Measurements from ENCODE around the gene LYPD3.
A peak's percentile ranks its signal among the peaks of the same experiment; 100 is the strongest.
"Not testable (repeated sequence)": the region's sequence is repeated elsewhere in the genome, so short reads cannot be mapped to it uniquely, and the experiment has no call there.

Gene LYPD3

GRCh38 chr19:43465468-43466120 lies at the start of gene LYPD3:
LYPD3 (minus strand) TSS chr19:43465608; CDS start chr19:43465571, 37 bp downstream.
- no peak for DNase-seq

GRCh38 chr19:43512399-43512798 lies 47.0 kb upstream of the LYPD3 start:
- not testable (repeated sequence) for DNase-seq

GRCh38 chr19:43511324-43511723 lies 45.9 kb upstream of the LYPD3 start:
- no peak for DNase-seq

GRCh38 chr19:43510713-43511112 lies 45.3 kb upstream of the LYPD3 start:
- no peak for DNase-seq

DNA sequence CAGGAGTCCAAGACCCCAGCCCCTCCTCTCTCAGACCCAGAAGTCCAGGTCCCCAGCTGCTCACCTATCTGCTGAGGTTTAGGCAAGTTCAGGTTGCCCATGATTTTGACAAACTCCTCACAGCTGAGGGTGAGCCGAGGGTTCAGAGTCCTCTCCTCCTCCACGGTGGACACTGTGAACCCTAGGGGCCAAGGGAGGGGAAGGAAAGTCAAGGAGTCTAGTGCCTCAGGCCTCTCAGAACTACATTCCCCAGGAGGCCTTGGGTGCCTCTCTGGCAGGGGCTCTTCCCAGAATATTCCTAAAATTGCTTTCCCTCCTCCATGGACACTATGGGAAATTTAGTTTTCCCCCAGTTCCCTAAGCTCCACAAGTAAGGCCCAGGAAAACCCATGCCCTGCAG lies 42.5 kb upstream of the LYPD3 start:
- DNase-seq: no peak

- DNase-seq: no peak
These were observed 41.2 kb upstream of the LYPD3 start for GRCh38 chr19:43506629-43507028.

DNA sequence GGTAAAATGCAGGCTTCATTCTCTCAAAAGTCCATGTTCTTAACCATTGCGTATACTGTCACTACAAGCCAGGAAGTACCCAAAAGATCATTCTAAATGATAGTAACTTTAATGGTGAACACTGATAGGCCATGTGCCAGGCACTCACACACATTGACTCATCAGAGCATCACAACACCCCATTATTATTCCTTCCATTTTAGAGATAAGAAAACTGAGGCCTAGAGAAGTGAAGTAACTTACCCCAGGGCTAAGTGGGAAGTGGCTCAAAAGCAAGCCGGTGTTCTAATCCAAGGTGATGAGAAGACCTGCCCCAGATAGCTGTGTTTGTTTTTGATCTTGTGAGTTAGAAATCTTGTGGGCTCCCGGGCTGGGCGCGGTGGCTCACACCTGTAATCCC lies 40.5 kb upstream of the LYPD3 start:
- DNase-seq: no peak

DNA sequence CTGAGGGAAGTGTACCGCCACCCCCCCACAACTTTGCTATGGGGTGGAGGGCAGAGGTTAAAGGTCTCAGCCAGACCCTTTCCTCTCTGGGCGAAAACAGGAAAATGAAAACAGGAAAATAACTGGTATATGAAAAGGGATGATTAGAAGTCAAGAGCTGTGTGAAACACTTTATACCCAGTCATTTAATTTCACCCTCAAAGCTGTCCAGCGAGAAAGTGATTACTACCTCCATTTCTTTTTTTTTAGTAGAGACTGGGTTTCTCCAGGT lies 39.7 kb upstream of the LYPD3 start:
- DNase-seq: no peak

GRCh38 chr19:43504426-43505185 lies 39.2 kb upstream of the LYPD3 start, which contains the start of gene PHLDB3:
PHLDB3 (minus strand) TSS chr19:43504746; CDS start chr19:43504118, 628 bp downstream.
- DNase-seq: peak; percentile 36

DNA sequence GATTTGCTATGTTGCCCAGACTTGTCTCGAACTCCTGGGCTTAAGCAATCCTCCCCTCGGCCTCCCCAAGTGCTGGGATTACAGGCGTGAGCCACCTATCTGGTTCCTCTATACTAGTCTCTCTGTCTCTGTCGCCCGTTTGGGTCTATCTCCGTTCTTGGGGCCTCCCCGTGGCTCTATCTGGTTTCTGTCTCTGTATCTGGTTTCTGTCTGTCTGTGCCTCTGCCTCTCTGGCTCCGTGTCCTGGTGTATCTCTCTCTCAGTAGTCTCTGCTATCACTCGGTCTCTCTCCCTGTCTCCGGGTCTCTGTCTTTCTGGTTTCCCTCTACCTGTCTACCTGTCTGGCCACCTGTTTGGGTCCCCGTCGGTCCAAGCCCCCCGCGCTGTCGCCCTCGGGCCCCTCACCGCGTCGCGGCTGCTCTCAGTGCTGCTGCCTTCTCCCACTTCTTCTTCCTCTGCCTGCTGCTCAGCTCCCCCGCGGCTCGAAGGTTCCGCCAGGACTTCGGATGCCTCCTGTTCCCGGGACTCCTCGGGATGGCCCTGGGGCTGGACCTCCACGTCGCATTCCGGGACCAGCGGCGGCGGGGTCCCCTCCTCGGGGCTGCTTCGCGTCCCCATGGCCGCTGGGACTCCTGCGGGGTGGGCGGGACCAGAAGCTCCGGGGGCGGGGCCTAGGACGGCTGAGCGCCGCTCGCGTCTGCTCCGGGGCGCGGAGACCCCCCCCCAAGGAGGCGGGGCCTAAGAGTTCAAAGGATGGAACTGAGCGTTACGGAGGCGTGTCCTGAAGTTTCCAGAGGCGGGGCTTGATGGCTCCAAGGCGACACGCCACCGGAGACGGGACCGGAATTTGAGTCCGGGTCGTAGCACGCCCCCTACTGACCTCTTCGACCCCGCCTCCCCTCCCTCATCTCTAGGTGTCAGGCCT lies 38.4 kb upstream of the LYPD3 start:
- peak; percentile 88 for DNase-seq

GRCh38 chr19:43502419-43502976 lies 37.1 kb upstream of the LYPD3 start:
- no peak for DNase-seq

GRCh38 chr19:43501661-43502418 lies 36.4 kb upstream of the LYPD3 start:
- no peak for DNase-seq

- DNase-seq: no peak
These were observed 33.6 kb upstream of the LYPD3 start for GRCh38 chr19:43499042-43499441.

DNA sequence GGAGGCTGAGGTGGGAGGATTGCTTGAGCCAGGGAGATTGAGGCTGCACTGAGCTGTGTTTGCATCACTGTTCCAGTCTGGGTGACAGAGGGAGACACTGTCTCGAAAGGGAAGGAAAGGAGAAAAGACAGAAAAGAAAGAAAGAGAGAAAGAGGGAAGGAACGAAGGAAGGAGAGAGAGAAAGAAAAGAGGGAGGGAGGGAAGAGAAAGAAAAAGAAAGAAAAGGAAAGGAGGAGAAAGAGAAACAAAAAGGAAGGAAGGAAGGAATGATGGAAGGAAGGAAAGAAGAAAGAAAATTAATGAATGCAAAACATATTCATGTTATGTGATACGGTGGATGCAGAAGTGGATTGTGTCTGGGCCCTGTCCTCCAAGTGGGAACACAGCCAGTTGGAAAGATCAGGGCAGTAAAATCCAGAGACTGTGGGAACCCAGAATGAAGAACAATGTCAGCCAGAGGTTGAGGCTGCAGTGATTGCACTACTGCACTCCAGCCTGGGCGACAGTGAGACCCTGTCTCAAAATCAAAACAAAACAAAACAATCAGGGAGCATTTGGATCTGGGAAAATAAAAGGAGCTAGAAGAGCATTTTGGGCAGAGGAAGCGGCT lies 32.9 kb upstream of the LYPD3 start:
- DNase-seq: no peak

- no peak for DNase-seq
These were observed 31.6 kb upstream of the LYPD3 start for GRCh38 chr19:43496960-43497359.

GRCh38 chr19:43495082-43495481 lies 29.7 kb upstream of the LYPD3 start:
- DNase-seq: no peak

GRCh38 chr19:43490759-43491158 lies 25.4 kb upstream of the LYPD3 start:
- DNase-seq: no peak

- DNase-seq: no peak
These were observed 24.7 kb upstream of the LYPD3 start for GRCh38 chr19:43489979-43490599.

DNA sequence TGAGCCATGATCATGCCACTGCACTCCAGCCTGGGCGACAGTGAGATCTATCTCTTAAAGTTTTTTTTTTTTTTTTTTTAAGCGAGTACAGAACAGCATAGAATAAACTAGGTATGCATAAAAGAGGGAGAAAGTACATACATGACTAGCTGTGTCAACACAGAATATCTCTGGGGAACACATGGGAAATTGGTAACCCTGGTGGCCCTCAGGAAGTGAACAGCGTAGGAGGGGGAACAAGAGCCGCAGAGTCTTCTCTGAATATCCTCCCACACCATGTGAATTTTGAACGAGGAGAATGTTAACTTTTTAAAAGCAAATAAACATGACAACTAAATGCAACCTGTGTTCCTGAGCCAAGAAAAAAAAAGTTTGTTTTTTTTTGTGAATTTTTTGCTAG lies 23.9 kb upstream of the LYPD3 start:
- no peak for DNase-seq

- DNase-seq: no peak
These were observed 22.8 kb upstream of the LYPD3 start for GRCh38 chr19:43488179-43488578.

DNA sequence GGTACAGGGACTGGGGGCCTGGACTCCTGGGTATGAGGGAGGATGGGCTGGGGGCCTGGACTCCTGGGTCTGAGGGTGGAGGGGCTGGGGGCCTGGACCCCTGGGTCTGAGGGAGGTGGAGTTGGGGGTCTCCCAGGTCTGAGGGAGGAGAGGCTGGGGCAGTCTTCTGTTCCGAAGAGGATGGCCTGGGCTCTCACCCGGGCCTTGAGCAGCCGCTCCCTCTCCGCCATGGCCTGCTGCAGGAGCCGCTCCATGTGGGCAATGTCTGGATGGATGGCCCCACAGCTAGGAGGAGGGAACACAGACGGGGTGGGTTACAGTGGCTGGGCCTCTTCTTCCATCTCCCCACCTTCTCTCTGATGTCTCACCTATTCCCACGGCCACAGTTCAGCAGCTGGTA lies 21.0 kb upstream of the LYPD3 start:
- no peak for DNase-seq

GRCh38 chr19:43485951-43486350 lies 20.5 kb upstream of the LYPD3 start:
- no peak for DNase-seq
